A549 (cell line): Measurements from ENCODE around the gene GABPA. TPM values are rescaled to one million over a fixed set of nuclear protein-coding genes. Genes with fewer than 3 reads are reported as not detected.

ENCODE experiments used
- ATAC-seq, 2 experiments: fragments of 200-7000 bp in 1 of 2; fragments of >200 bp in 1 of 2; cut with Nextera tagmentation in 1 of 2; cut with Tn5 transposase in 1 of 2; 3 replicates each; pipeline versions ENCODE4 v1.8.0 to v1.9.1; 2018 to 2020; ENCODE audit warnings: mild to moderate bottlenecking in 1 of 2, moderate library complexity in 1 of 2
- CTCF ChIA-PET: fragments of 300-600 bp; sonication (Branson Sonifier 250); formaldehyde crosslinking; extraction: SDS; loops from one replicate; lab custom pipeline; 2021; ENCODE audit warnings: antibody characterized with exemption, inconsistent platforms; lab: Yijun Ruan, JAX
- POLR2A ChIA-PET: fragments of 350-600 bp; formaldehyde crosslinking; extraction: SDS; loops from one replicate; lab custom pipeline; 2021; ENCODE audit warnings: antibody characterized with exemption, inconsistent platforms; lab: Yijun Ruan, JAX
- DNase-seq, 2 experiments: peaks; one replicate each; pipeline versions ENCODE4 v3.0.0 to v3.0.0-alpha.2; 2011 to 2016; ENCODE audit warnings: low read depth in 1 of 2, low spot score in 1 of 2
- FAIRE-seq: peaks from 2 replicates; lab custom pipeline; 2011; peaks lifted over from hg19 to GRCh38; lab: Jason Lieb, UNC
- H3K27ac ChIP-seq, 2 experiments: fragments of >200 bp; sonication (Bioruptor Twin); formaldehyde crosslinking; 3 replicates each; pipeline ENCODE4 v1.5.1; 2016 to 2017
- H3K4me1 ChIP-seq: fragments of >200 bp; sonication (Bioruptor Twin); formaldehyde crosslinking; 3 replicates; pipeline ENCODE4 v1.6.1; 2016
- H3K4me2 ChIP-seq: fragments of >200 bp; sonication (Bioruptor Twin); formaldehyde crosslinking; 3 replicates; pipeline ENCODE4 v1.6.1; 2016
- H3K4me3 ChIP-seq: fragments of >200 bp; sonication (Bioruptor Twin); formaldehyde crosslinking; 3 replicates; pipeline ENCODE4 v1.5.1; 2016
- H3K9me3 ChIP-seq: fragments of >200 bp; sonication (Bioruptor Twin); formaldehyde crosslinking; 3 replicates; pipeline ENCODE4 v1.6.1; 2016
- BHLHE40 ChIP-seq: IDR thresholded peaks from 2 replicates; pipeline ENCODE4 v1.6.1; 2012; ENCODE audit warnings: low read depth, low read length, inconsistent platforms
- CBX2 ChIP-seq: fragments of 200-600 bp; sonication (generic); IDR thresholded peaks from 2 replicates; pipeline ENCODE4 v1.6.1; 2016; ENCODE audit warnings: low read depth, mild to moderate bottlenecking, borderline replicate concordance
- CBX8 ChIP-seq: fragments of 200-600 bp; sonication (generic); IDR thresholded peaks from 2 replicates; pipeline ENCODE4 v1.6.1; 2016
- CEBPB ChIP-seq, 2 experiments: fragments of >200 bp in 1 of 2; sonication (Bioruptor Twin) in 1 of 2; formaldehyde crosslinking in 1 of 2; IDR thresholded peaks; 2 replicates each; pipeline ENCODE4 v1.6.1; 2012 to 2016
- EHF ChIP-seq: fragments of 250-450 bp; sonication (Bioruptor Pico); IDR thresholded peaks from 2 replicates; pipeline ENCODE4 v1.5.0; 2020; ENCODE audit warnings: mild to moderate bottlenecking
- EHMT2 ChIP-seq: fragments of 200-600 bp; sonication (generic); IDR thresholded peaks from 2 replicates; pipeline ENCODE4 v1.6.1; 2016; ENCODE audit warnings: antibody characterized with exemption, low read depth, mild to moderate bottlenecking, moderate library complexity
- EP300 ChIP-seq, 2 experiments: fragments of >200 bp; sonication (Bioruptor Twin); formaldehyde crosslinking; IDR thresholded peaks; 2 replicates in 1 of 2; 3 replicates in 1 of 2; pipeline ENCODE4 v1.6.1; 2016 to 2017
- FOSL2 ChIP-seq, 2 experiments: fragments of 450-650 bp in 1 of 2; fragments of >200 bp in 1 of 2; sonication (Bioruptor Twin) in 1 of 2; formaldehyde crosslinking; IDR thresholded peaks; 2 replicates each; pipeline versions ENCODE4 v1.5.0 to v1.6.1; 2016 to 2020; ENCODE audit warnings: mild to moderate bottlenecking in 1 of 2, moderate library complexity in 1 of 2
- HOXB13 ChIP-seq: fragments of 250-450 bp; sonication (Bioruptor Pico); IDR thresholded peaks from 2 replicates; pipeline ENCODE4 v1.5.0; 2020; ENCODE audit warnings: low read depth, mild to moderate bottlenecking, moderate library complexity
- HOXB5 ChIP-seq: fragments of 250-450 bp; sonication (Bioruptor Pico); IDR thresholded peaks from 2 replicates; pipeline ENCODE4 v1.5.0; 2020; ENCODE audit warnings: mild to moderate bottlenecking, moderate library complexity
- JUNB ChIP-seq: fragments of >200 bp; sonication (Bioruptor Twin); formaldehyde crosslinking; IDR thresholded peaks from 2 replicates; pipeline ENCODE4 v1.6.1; 2016
- MAFK ChIP-seq: fragments of 450-650 bp; IDR thresholded peaks from 2 replicates; pipeline ENCODE4 v1.6.1; 2014; ENCODE audit not compliant: partially characterized antibody
- MAZ ChIP-seq: fragments of 150-350 bp; IDR thresholded peaks from 2 replicates; pipeline ENCODE4 v1.6.1; 2014; ENCODE audit warnings: antibody characterized with exemption, low read depth, low read length, borderline replicate concordance
- MYC ChIP-seq: IDR thresholded peaks from 2 replicates; pipeline ENCODE4 v1.6.1; 2012; ENCODE audit warnings: mild to moderate bottlenecking, inconsistent platforms, low read length, improper control_type of control experiment, borderline replicate concordance
- NPAS2 ChIP-seq: fragments of 250-450 bp; sonication (Bioruptor Pico); IDR thresholded peaks from 2 replicates; pipeline ENCODE4 v1.8.0; 2022; ENCODE audit warnings: mild to moderate bottlenecking, moderate library complexity, borderline replicate concordance
- RAD21 ChIP-seq, 2 experiments: fragments of >200 bp in 1 of 2; sonication (Bioruptor Twin) in 1 of 2; formaldehyde crosslinking in 1 of 2; IDR thresholded peaks in 1 of 2; conservative IDR thresholded peaks in 1 of 2; 2 replicates in 1 of 2; 3 replicates in 1 of 2; pipeline ENCODE4 v1.6.1; 2012 to 2018; ENCODE audit warnings: inconsistent platforms in 1 of 2
- RARB ChIP-seq: fragments of 250-450 bp; sonication (Bioruptor Pico); IDR thresholded peaks from 2 replicates; pipeline ENCODE4 v1.8.0; 2021; ENCODE audit warnings: mild to moderate bottlenecking, moderate library complexity
- RNF2 ChIP-seq: fragments of 200-600 bp; sonication (generic); IDR thresholded peaks from 2 replicates; pipeline ENCODE4 v1.6.1; 2016; ENCODE audit warnings: low read depth, mild to moderate bottlenecking, antibody characterized with exemption, moderate library complexity, borderline replicate concordance
- SREBF2 ChIP-seq: fragments of 450-650 bp; IDR thresholded peaks from 2 replicates; pipeline ENCODE4 v1.6.1; 2014; ENCODE audit warnings: mild to moderate bottlenecking, moderate library complexity
- TFCP2L1 ChIP-seq: fragments of 250-450 bp; sonication (Bioruptor Pico); IDR thresholded peaks from 2 replicates; pipeline ENCODE4 v1.5.0; 2021; ENCODE audit warnings: mild to moderate bottlenecking
- TP53 ChIP-seq: fragments of 250-450 bp; sonication (Bioruptor Pico); IDR thresholded peaks from 2 replicates; pipeline ENCODE4 v1.5.0; 2021; ENCODE audit warnings: mild to moderate bottlenecking, moderate library complexity
- ZC3H11A ChIP-seq: fragments of 450-650 bp; IDR thresholded peaks from 2 replicates; pipeline ENCODE4 v1.6.1; 2014; ENCODE audit warnings: antibody characterized with exemption, mild to moderate bottlenecking
- ZFP36 ChIP-seq: fragments of 450-650 bp; IDR thresholded peaks from 2 replicates; pipeline ENCODE4 v1.6.1; 2014; ENCODE audit warnings: borderline replicate concordance; ENCODE audit not compliant: partially characterized antibody
- WGBS: methylation state at CpG from one replicate; pipeline ENCODE4 v1.1.6; 2017; ENCODE audit errors: missing lambda C conversion rate; 5-methylcytosine and 5-hydroxymethylcytosine counted together
- polyA plus RNA-seq, 4 experiments: library from polyadenylated mRNA; depleted of rRNA in 3 of 4; stranded (reverse); fragments of >200 nt; fragmentation: RNase III in 1 of 4; extraction: RNeasy Plus Mini Kit Qiagen cat#74134 plus additional on column Dnase treatment in 1 of 4; gene quantifications; 2 replicates in 3 of 4; 3 replicates in 1 of 4; pipeline ENCODE4 v1.2.3, GENCODE V29; 2011 to 2017
- TF ChIP-seq, protein P1 (sequence below): fragments of >200 bp; sonication (Bioruptor Twin); formaldehyde crosslinking; IDR thresholded peaks from 2 replicates; pipeline ENCODE4 v1.6.1; 2016
- TF ChIP-seq, protein P2 (sequence below): IDR thresholded peaks from 2 replicates; pipeline ENCODE4 v1.6.1; 2012
- TF ChIP-seq, protein P3 (sequence below): fragments of >200 bp; sonication (Bioruptor Twin); formaldehyde crosslinking; IDR thresholded peaks from 3 replicates; pipeline ENCODE4 v1.5.1; 2016
- TF ChIP-seq, protein P4 (sequence below): fragments of 150-350 bp; IDR thresholded peaks from 2 replicates; pipeline ENCODE4 v1.6.1; 2014; ENCODE audit warnings: low read depth, mild to moderate bottlenecking, low read length
- TF ChIP-seq, protein P5 (sequence below): fragments of 250-450 bp; sonication (Bioruptor Pico); IDR thresholded peaks from 2 replicates; pipeline ENCODE4 v1.5.0; 2021; ENCODE audit warnings: mild to moderate bottlenecking, moderate library complexity, borderline replicate concordance
- TF ChIP-seq, protein P6 (sequence below): fragments of 250-450 bp; sonication (Bioruptor Pico); IDR thresholded peaks from 2 replicates; pipeline ENCODE4 v1.5.0; 2020; ENCODE audit warnings: low read depth, mild to moderate bottlenecking, moderate library complexity

GABPA gene
- polyA plus RNA-seq, 2 of the 4 experiments (the other 2 are of a cell fraction): 7.3 to 17.3 TPM

DNA sequence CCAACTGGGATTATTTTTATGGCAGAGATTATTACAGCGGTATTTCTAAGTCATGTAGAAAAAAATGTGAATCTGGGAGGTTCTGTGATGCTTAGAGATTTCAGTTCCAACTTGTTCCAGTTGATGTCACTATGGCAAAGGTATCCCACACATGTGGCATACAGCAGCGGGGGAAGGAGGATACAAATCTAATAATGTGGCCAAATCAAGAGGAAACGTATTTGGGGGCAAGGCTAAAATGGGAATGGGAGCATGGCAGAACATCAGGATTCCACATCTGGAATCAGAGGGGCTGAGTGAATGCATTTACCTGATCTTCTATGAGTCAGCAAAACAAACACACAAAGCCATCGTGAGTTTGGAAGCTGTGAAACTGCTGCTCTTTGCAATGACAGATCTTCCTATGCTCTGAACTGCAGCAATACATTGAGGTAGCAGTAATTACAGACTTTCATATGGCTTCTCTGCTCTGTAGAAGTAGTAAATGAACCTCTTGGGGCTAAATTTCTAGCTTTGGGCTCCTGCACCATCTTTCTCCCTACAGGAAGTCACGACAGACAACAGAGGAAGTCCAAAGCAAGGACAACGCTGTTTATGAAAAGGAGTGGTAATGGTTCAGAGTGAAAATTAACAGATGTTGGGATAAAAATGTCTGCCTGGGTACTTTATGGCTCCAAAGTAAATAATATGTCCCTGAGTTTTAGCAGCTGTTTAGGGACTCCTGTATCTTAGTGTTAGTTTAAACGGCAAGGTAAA, 55.5 kb downstream of the GABPA start:
- 28% methylated on average over 7 of the region's 7 CpGs for WGBS
- FAIRE-seq (no peak), DNase-seq (peak; percentile 10 to 44), ATAC-seq (peak; percentile 86)
- Histone ChIP-seq H3K4me2 (peak overlapping the region; percentile 74), H3K27ac (peak overlapping the region; percentile 50 to 62; a peak in 5 of 6 replicates), H3K9me3 (no peaks in the 10 kb centered on the region), H3K4me3 (peak overlapping the region; percentile 36; the same call in 2 of the 3 replicates), H3K4me1 (no peaks in the 10 kb centered on the region)
- no peak for TF ChIP-seq HOXB13 (CRISPR knock-in tag)
- no peak for TF ChIP-seq JUNB
- TF ChIP-seq, protein P1, sequence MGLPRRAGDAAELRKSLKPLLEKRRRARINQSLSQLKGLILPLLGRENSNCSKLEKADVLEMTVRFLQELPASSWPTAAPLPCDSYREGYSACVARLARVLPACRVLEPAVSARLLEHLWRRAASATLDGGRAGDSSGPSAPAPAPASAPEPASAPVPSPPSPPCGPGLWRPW: no peak
- peak; percentile 76 for TF ChIP-seq MAFK
- TF ChIP-seq, protein P2, sequence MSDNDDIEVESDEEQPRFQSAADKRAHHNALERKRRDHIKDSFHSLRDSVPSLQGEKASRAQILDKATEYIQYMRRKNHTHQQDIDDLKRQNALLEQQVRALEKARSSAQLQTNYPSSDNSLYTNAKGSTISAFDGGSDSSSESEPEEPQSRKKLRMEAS: peak; percentile 42; the same call in 1 of the 2 replicates
- no peak for TF ChIP-seq CBX2
- TF ChIP-seq TP53 (CRISPR knock-in tag): no peak
- no peak for TF ChIP-seq CBX8
- no peak for TF ChIP-seq EP300 (IDR thresholded peaks at IDR 0.05)
- no peak for TF ChIP-seq RARB
- TF ChIP-seq MYC: no peak
- no peak for TF ChIP-seq FOSL2 (IDR thresholded peaks at IDR 0.05)
- no peak for TF ChIP-seq FOSL2 (CRISPR knock-in tag; IDR thresholded peaks at IDR 0.05)
- TF ChIP-seq ZC3H11A: no peak
- TF ChIP-seq ZFP36: no peak
- TF ChIP-seq SREBF2: no peak
- peak; percentile 26 to 32; a peak in 3 of 5 replicates for TF ChIP-seq RAD21 (conservative IDR thresholded peaks at IDR 0.05 in 1 of 2, IDR thresholded peaks at IDR 0.05 in 1 of 2)
- TF ChIP-seq, protein P3, sequence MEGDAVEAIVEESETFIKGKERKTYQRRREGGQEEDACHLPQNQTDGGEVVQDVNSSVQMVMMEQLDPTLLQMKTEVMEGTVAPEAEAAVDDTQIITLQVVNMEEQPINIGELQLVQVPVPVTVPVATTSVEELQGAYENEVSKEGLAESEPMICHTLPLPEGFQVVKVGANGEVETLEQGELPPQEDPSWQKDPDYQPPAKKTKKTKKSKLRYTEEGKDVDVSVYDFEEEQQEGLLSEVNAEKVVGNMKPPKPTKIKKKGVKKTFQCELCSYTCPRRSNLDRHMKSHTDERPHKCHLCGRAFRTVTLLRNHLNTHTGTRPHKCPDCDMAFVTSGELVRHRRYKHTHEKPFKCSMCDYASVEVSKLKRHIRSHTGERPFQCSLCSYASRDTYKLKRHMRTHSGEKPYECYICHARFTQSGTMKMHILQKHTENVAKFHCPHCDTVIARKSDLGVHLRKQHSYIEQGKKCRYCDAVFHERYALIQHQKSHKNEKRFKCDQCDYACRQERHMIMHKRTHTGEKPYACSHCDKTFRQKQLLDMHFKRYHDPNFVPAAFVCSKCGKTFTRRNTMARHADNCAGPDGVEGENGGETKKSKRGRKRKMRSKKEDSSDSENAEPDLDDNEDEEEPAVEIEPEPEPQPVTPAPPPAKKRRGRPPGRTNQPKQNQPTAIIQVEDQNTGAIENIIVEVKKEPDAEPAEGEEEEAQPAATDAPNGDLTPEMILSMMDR: peak; percentile 13; the same call in 1 of the 3 replicates
- ChIA-PET CTCF (interaction anchor here (0.7 to 1.9 kb wide), 5 partner anchors 8 to 52 kb away, joined by 3 to 14 read pairs (median 3); no protein-coding TSS in a partner anchor), POLR2A (no interaction called here)

DNA sequence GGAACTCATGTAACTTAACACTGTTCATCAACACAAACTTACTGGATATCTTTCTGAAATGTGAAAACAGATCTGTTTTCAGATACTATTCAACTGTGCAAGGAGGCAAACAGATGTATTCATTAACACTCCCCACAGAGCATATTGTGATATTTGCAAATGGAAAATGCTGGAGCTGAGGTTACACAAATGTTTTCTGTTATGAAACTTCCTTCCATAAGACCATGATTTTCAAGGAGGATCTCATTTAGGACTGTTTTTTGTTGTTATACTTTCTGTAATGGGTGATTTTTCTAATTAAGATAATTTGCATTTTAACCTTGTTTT, 56.1 kb downstream of the GABPA start:
- POLR2A ChIA-PET: no interaction called here
- peak overlapping the region; percentile 74 for H3K4me2 ChIP-seq
- DNase-seq (no peak), FAIRE-seq (no peak), ATAC-seq (no peak)
- no peak for TF ChIP-seq CEBPB (IDR thresholded peaks at IDR 0.05)
- TF ChIP-seq, protein P4, sequence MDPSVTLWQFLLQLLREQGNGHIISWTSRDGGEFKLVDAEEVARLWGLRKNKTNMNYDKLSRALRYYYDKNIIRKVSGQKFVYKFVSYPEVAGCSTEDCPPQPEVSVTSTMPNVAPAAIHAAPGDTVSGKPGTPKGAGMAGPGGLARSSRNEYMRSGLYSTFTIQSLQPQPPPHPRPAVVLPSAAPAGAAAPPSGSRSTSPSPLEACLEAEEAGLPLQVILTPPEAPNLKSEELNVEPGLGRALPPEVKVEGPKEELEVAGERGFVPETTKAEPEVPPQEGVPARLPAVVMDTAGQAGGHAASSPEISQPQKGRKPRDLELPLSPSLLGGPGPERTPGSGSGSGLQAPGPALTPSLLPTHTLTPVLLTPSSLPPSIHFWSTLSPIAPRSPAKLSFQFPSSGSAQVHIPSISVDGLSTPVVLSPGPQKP: no peak
- TF ChIP-seq, protein P2: no peak
- no peak for TF ChIP-seq CBX8
- TF ChIP-seq TFCP2L1 (CRISPR knock-in tag): no peak
- TF ChIP-seq EHMT2: no peak
- no peak for TF ChIP-seq BHLHE40
- TF ChIP-seq EHF (CRISPR knock-in tag): no peak
- no peak for TF ChIP-seq HOXB5
- TF ChIP-seq NPAS2 (CRISPR knock-in tag): no peak
- TF ChIP-seq RNF2: no peak
- TF ChIP-seq MAZ: no peak
- no peak for TF ChIP-seq ZFP36
- TF ChIP-seq, protein P5, sequence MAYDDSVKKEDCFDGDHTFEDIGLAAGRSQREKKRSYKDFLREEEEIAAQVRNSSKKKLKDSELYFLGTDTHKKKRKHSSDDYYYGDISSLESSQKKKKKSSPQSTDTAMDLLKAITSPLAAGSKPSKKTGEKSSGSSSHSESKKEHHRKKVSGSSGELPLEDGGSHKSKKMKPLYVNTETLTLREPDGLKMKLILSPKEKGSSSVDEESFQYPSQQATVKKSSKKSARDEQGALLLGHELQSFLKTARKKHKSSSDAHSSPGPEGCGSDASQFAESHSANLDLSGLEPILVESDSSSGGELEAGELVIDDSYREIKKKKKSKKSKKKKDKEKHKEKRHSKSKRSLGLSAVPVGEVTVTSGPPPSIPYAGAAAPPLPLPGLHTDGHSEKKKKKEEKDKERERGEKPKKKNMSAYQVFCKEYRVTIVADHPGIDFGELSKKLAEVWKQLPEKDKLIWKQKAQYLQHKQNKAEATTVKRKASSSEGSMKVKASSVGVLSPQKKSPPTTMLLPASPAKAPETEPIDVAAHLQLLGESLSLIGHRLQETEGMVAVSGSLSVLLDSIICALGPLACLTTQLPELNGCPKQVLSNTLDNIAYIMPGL (CRISPR knock-in tag): no peak
- TF ChIP-seq, protein P1: no peak
- TF ChIP-seq, protein P6, sequence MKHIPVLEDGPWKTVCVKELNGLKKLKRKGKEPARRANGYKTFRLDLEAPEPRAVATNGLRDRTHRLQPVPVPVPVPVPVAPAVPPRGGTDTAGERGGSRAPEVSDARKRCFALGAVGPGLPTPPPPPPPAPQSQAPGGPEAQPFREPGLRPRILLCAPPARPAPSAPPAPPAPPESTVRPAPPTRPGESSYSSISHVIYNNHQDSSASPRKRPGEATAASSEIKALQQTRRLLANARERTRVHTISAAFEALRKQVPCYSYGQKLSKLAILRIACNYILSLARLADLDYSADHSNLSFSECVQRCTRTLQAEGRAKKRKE (CRISPR knock-in tag): no peak
- CTCF ChIA-PET: interaction anchor here (0.7 to 1.9 kb wide), 5 partner anchors 8 to 52 kb away, joined by 3 to 14 read pairs (median 3); no protein-coding TSS in a partner anchor
- H3K27ac ChIP-seq: no peak overlapping the region; a peak in 1 of 6 replicates
- no peaks in the 10 kb centered on the region for H3K4me1 ChIP-seq
- H3K9me3 ChIP-seq: no peaks in the 10 kb centered on the region
- no peak overlapping the region for H3K4me3 ChIP-seq
